H1 (cell line): ENCODE data around the gene RBMS1. TPM values are rescaled to one million over a fixed set of nuclear protein-coding genes. Genes with fewer than 3 reads are reported as not detected.

Experiments
- CTCF ChIA-PET: fragments of 300-600 bp; sonication (Branson Sonifier 250); formaldehyde crosslinking; loops from one replicate; lab custom pipeline; 2021; ENCODE audit not compliant: partially characterized antibody; lab: Charles Lee
- POLR2A ChIA-PET: fragments of 300-600 bp; sonication (Branson Sonifier 250); formaldehyde crosslinking; loops from one replicate; lab custom pipeline; 2021; ENCODE audit warnings: inconsistent platforms; ENCODE audit not compliant: partially characterized antibody; lab: Charles Lee
- DNase-seq, 2 experiments: peaks; one replicate each; pipeline versions ENCODE4 v3.0.0 to v3.0.0-alpha.2; 2010 to 2022; ENCODE audit warnings: low spot score in 2 of 2, low read depth in 1 of 2, mixed read lengths in 1 of 2
- FAIRE-seq: peaks from 2 replicates; lab custom pipeline; 2011; peaks lifted over from hg19 to GRCh38; lab: Jason Lieb, UNC
- H2AFZ ChIP-seq: 2 replicates; pipeline ENCODE4 v1.8.1; 2012; ENCODE audit warnings: low read length, inconsistent platforms
- H2AK5ac ChIP-seq: 2 replicates; pipeline ENCODE4 v1.6.1; 2013; ENCODE audit warnings: low read depth, low read length
- H2BK120ac ChIP-seq: replicated peaks from 2 replicates; pipeline ENCODE3; 2013; ENCODE audit warnings: low read depth, low read length, inconsistent platforms
- H2BK12ac ChIP-seq: 2 replicates; pipeline ENCODE4 v1.6.1; 2013; ENCODE audit warnings: low read depth, low read length
- H2BK15ac ChIP-seq: 2 replicates; pipeline ENCODE4 v1.6.1; 2013; ENCODE audit warnings: low read length
- H2BK20ac ChIP-seq: 2 replicates; pipeline ENCODE4 v1.6.1; 2013; ENCODE audit warnings: low read length
- H2BK5ac ChIP-seq: 2 replicates; pipeline ENCODE4 v1.6.1; 2013; ENCODE audit warnings: low read depth, low read length
- H3K14ac ChIP-seq: 2 replicates; pipeline ENCODE4 v1.6.1; 2013; ENCODE audit warnings: inconsistent platforms; ENCODE audit not compliant: insufficient read length
- H3K18ac ChIP-seq: 2 replicates; pipeline ENCODE4 v1.6.1; 2013; ENCODE audit warnings: low read length; ENCODE audit errors: extremely low read depth
- H3K23ac ChIP-seq: 2 replicates; pipeline ENCODE4 v1.6.1; 2013; ENCODE audit warnings: inconsistent platforms; ENCODE audit not compliant: insufficient read length
- H3K23me2 ChIP-seq: 2 replicates; pipeline ENCODE4 v1.6.1; 2013; ENCODE audit warnings: low read depth, low read length
- H3K27ac ChIP-seq: 2 replicates; pipeline ENCODE4 v1.6.1; 2011; ENCODE audit warnings: low read depth, low read length, inconsistent platforms
- H3K27me3 ChIP-seq, 4 experiments: replicated peaks in 1 of 4; 1 replicate in 1 of 4; 2 replicates in 3 of 4; pipeline versions ENCODE4 v1.6.1 to v1.8.1; 2011 to 2013; ENCODE audit warnings: low read length in 3 of 4, mild to moderate bottlenecking in 3 of 4, inconsistent platforms in 2 of 4, mixed read lengths in 2 of 4, moderate library complexity in 1 of 4; ENCODE audit not compliant: control insufficient read depth in 3 of 4, insufficient read depth in 3 of 4; ENCODE audit errors: extremely low read depth in 1 of 4
- H3K36me3 ChIP-seq, 4 experiments: 2 replicates each; pipeline versions ENCODE4 v1.6.1 to v1.8.1; 2011 to 2013; ENCODE audit warnings: mild to moderate bottlenecking in 4 of 4, low read length in 3 of 4, moderate library complexity in 2 of 4, control low read depth in 1 of 4, inconsistent platforms in 1 of 4; ENCODE audit not compliant: insufficient read depth in 4 of 4, control insufficient read depth in 2 of 4
- H3K4ac ChIP-seq: replicated peaks from 2 replicates; pipeline ENCODE3; 2013; ENCODE audit warnings: low read length, low read depth, mixed read lengths, inconsistent platforms; ENCODE audit not compliant: insufficient read length
- H3K4me1 ChIP-seq, 4 experiments: replicated peaks in 1 of 4; 1 replicate in 1 of 4; 2 replicates in 3 of 4; pipeline versions ENCODE4 v1.6.1 to v1.8.1; 2011 to 2013; ENCODE audit warnings: low read length in 3 of 4, inconsistent platforms in 2 of 4, mixed read lengths in 1 of 4; ENCODE audit not compliant: insufficient read depth in 4 of 4, control insufficient read depth in 3 of 4
- H3K4me2 ChIP-seq, 2 experiments: 2 replicates each; pipeline versions ENCODE4 v1.6.1 to v1.8.1; 2011 to 2013; ENCODE audit warnings: low read depth in 2 of 2, low read length in 2 of 2, control low read depth in 1 of 2, inconsistent platforms in 1 of 2, mild to moderate bottlenecking in 1 of 2; ENCODE audit not compliant: insufficient read depth in 1 of 2
- H3K4me3 ChIP-seq, 4 experiments: fragments of 200-600, 300-600 bp in 1 of 4; sonication (generic), shearing (Covaris generic), sonication (Bioruptor Twin) in 1 of 4; 2 replicates each; pipeline versions ENCODE4 v1.5.1 to v1.8.1; 2011 to 2016; ENCODE audit warnings: low read length in 4 of 4, low read depth in 3 of 4, control low read depth in 2 of 4, inconsistent platforms in 2 of 4, mild to moderate bottlenecking in 2 of 4, mixed read lengths in 1 of 4, moderate library complexity in 1 of 4; ENCODE audit not compliant: insufficient read depth in 2 of 4; ENCODE audit errors: extremely low read depth in 1 of 4
- H3K56ac ChIP-seq: replicated peaks from 2 replicates; pipeline ENCODE3; 2013; ENCODE audit warnings: low read depth, mild to moderate bottlenecking, mixed read lengths, low read length, inconsistent platforms; ENCODE audit not compliant: insufficient read length
- H3K79me1 ChIP-seq: 2 replicates; pipeline ENCODE4 v1.6.1; 2013; ENCODE audit warnings: low read depth, low read length, control low read depth
- H3K79me2 ChIP-seq, 2 experiments: 2 replicates each; pipeline versions ENCODE4 v1.6.1 to v1.8.1; 2012 to 2013; ENCODE audit warnings: low read length in 2 of 2, mild to moderate bottlenecking in 2 of 2, inconsistent platforms in 1 of 2; ENCODE audit not compliant: insufficient read depth in 2 of 2, control insufficient read depth in 1 of 2
- H3K9ac ChIP-seq, 4 experiments: replicated peaks in 1 of 4; 1 replicate in 1 of 4; 2 replicates in 3 of 4; pipeline versions ENCODE4 v1.6.1 to v1.8.1; 2011 to 2013; ENCODE audit warnings: low read depth in 3 of 4, low read length in 3 of 4, control low read depth in 2 of 4, mild to moderate bottlenecking in 2 of 4, moderate library complexity in 2 of 4, inconsistent platforms in 1 of 4; ENCODE audit errors: extremely low read depth in 1 of 4
- H3K9me3 ChIP-seq, 2 experiments: 2 replicates each; pipeline versions ENCODE4 v1.6.1 to v1.8.1; 2012 to 2013; ENCODE audit warnings: mild to moderate bottlenecking in 2 of 2, moderate library complexity in 2 of 2, control low read depth in 1 of 2, inconsistent platforms in 1 of 2, low read depth in 1 of 2, low read length in 1 of 2, mixed read lengths in 1 of 2; ENCODE audit not compliant: insufficient read depth in 2 of 2
- H4K20me1 ChIP-seq, 2 experiments: replicated peaks in 1 of 2; 2 replicates each; pipeline versions ENCODE3 to v1.8.1; 2011 to 2013; ENCODE audit warnings: inconsistent platforms in 2 of 2, low read length in 2 of 2, mild to moderate bottlenecking in 1 of 2; ENCODE audit not compliant: insufficient read depth in 2 of 2, control insufficient read depth in 1 of 2
- H4K5ac ChIP-seq: 2 replicates; pipeline ENCODE4 v1.6.1; 2013; ENCODE audit warnings: low read length, low read depth, mixed read lengths, inconsistent platforms; ENCODE audit not compliant: insufficient read length
- H4K8ac ChIP-seq: 2 replicates; pipeline ENCODE4 v1.8.0; 2013; ENCODE audit warnings: mild to moderate bottlenecking, moderate library complexity, low read length, inconsistent platforms; ENCODE audit not compliant: insufficient read depth; ENCODE audit errors: extremely low read depth
- H4K91ac ChIP-seq: replicated peaks from 2 replicates; pipeline ENCODE3; 2013; ENCODE audit warnings: low read length, mixed read lengths, inconsistent platforms; ENCODE audit not compliant: insufficient read length
- ATF3 ChIP-seq: IDR thresholded peaks from 2 replicates; pipeline ENCODE4 v1.6.1; 2011; ENCODE audit warnings: low read depth, mild to moderate bottlenecking, low read length; ENCODE audit not compliant: insufficient read depth
- CREB1 ChIP-seq: IDR thresholded peaks from 2 replicates; pipeline ENCODE4 v1.6.1; 2012; ENCODE audit warnings: inconsistent platforms
- GABPA ChIP-seq: IDR thresholded peaks from 2 replicates; pipeline ENCODE4 v1.6.1; 2011; ENCODE audit warnings: mild to moderate bottlenecking, low read length, moderate library complexity, borderline replicate concordance; ENCODE audit not compliant: insufficient read depth
- JUN ChIP-seq: IDR thresholded peaks from 2 replicates; pipeline ENCODE4 v1.6.1; 2011; ENCODE audit warnings: low read depth, mild to moderate bottlenecking, improper control_type of control experiment, low read length
- POLR2A ChIP-seq, 2 experiments: IDR thresholded peaks; 1 replicate in 1 of 2; 2 replicates in 1 of 2; pipeline ENCODE4 v1.6.1; 2011; ENCODE audit warnings: low read depth in 2 of 2, low read length in 2 of 2, mild to moderate bottlenecking in 2 of 2; ENCODE audit errors: control extremely low read depth in 1 of 2
- SAP30 ChIP-seq: fragments of 300-600 bp; sonication (generic); IDR thresholded peaks from 2 replicates; pipeline ENCODE4 v1.7.1; 2012; ENCODE audit warnings: low read length, moderate library complexity, mild to moderate bottlenecking, inconsistent platforms; ENCODE audit not compliant: insufficient read depth, insufficient replicate concordance
- SUZ12 ChIP-seq: fragments of 200-600 bp; sonication (generic); IDR thresholded peaks from 2 replicates; pipeline ENCODE4 v1.6.1; 2012; ENCODE audit warnings: mild to moderate bottlenecking, inconsistent platforms, low read length, moderate library complexity, mixed read lengths
- TAF1 ChIP-seq: IDR thresholded peaks from 2 replicates; pipeline ENCODE4 v1.6.1; 2011; ENCODE audit warnings: mild to moderate bottlenecking, low read depth, low read length
- YY1 ChIP-seq: IDR thresholded peaks from 2 replicates; pipeline ENCODE4 v1.6.1; 2011; ENCODE audit warnings: low read depth, mild to moderate bottlenecking, low read length
- ZNF274 ChIP-seq: IDR thresholded peaks from 2 replicates; pipeline ENCODE4 v1.7.0; 2012; ENCODE audit warnings: low read length, borderline replicate concordance; ENCODE audit errors: extremely low read depth
- polyA plus RNA-seq, 7 experiments: library from polyadenylated mRNA; depleted of rRNA in 3 of 7; stranded (reverse) in 5 of 7; unstranded in 2 of 7; fragments of >200 nt in 5 of 7; fragments of 200-250 nt in 2 of 7; gene quantifications; 1 replicate in 5 of 7; 2 replicates in 1 of 7; 4 replicates in 1 of 7; pipeline versions ENCODE4 v1.2.1 to v1.2.3, GENCODE V29; 2011 to 2013; ENCODE audit warnings: missing spikeins in 2 of 7, mixed read lengths in 2 of 7
- total RNA-seq: library from RNA; stranded (reverse); fragmentation: NEBNext Ultra II Directional; extraction: Animal tissue kit (Norgen Biotek cat#: 25700); gene quantifications from 2 replicates; pipeline ENCODE4 v1.2.1, GENCODE V29; 2021
- TF ChIP-seq, protein P1 (sequence below): IDR thresholded peaks from 2 replicates; pipeline ENCODE4 v1.6.1; 2012; ENCODE audit warnings: inconsistent platforms
- TF ChIP-seq, protein P2 (sequence below), 3 experiments: IDR thresholded peaks; 1 replicate in 2 of 3; 2 replicates in 1 of 3; pipeline versions ENCODE4 v1.5.1 to v1.6.1; 2011; ENCODE audit warnings: low read length in 3 of 3, mild to moderate bottlenecking in 3 of 3, inconsistent platforms in 2 of 3, low read depth in 1 of 3, moderate library complexity in 1 of 3; ENCODE audit not compliant: insufficient read depth in 1 of 3; ENCODE audit errors: control extremely low read depth in 1 of 3

RBMS1 gene
- total and polyA plus RNA-seq, 2 of the 8 experiments (the other 6 are each of a cell fraction or from before 2014, with no cell fraction given): 53.7 to 60.0 TPM

DNA sequence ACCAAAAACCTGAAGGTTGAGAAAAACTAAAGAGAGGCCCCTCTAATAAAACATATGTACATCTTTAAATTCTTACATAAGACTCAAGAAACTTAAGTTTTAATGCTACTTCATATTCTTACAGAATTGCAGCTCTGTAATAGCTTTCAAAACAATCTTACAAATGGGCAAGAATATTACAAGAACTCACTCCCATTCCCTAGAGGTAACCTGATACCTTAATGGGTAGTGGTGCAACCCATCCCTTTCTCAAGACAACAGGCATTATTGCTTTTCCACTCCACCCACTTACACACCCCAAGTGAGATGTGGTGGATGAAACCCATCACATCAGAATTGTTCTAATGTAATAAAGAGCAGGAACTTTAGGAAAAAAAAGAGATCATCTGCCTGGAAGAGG is 103.7 kb downstream of the RBMS1 start:
- H2BK120ac ChIP-seq: no peak overlapping the region
- H3K4ac ChIP-seq: no peak overlapping the region
- no peak overlapping the region for H3K14ac ChIP-seq
- ChIA-PET POLR2A (no interaction called here), CTCF (interaction anchor here (1.0 kb wide), 1 partner anchor 40 kb away, joined by 3 read pairs; no protein-coding TSS in a partner anchor)
- no peaks in the 10 kb centered on the region for H3K36me3 ChIP-seq
- peaks cover 0 to 92% of the 10 kb centered on the region in 2 experiments; a peak in 3 of 4 replicates for H3K79me2 ChIP-seq
- H3K18ac ChIP-seq: no peak overlapping the region
- no peak overlapping the region for H2AFZ ChIP-seq
- H3K79me1 ChIP-seq: peaks cover 12% of the 10 kb centered on the region
- no peaks in the 10 kb centered on the region for H3K23me2 ChIP-seq
- H3K27me3 ChIP-seq: no peaks in the 10 kb centered on the region
- no peak overlapping the region for H2BK5ac ChIP-seq
- H2BK20ac ChIP-seq: no peak overlapping the region
- no peak overlapping the region for H3K4me3 ChIP-seq
- no peaks in the 10 kb centered on the region for H3K9me3 ChIP-seq
- H3K23ac ChIP-seq: no peak overlapping the region
- H3K4me1 ChIP-seq: peaks cover 10 to 19% (median 17%) of the 10 kb centered on the region in 4 experiments; a peak in 5 of 7 replicates
- H2BK15ac ChIP-seq: no peak overlapping the region
- no peak overlapping the region; a peak in 1 of 4 replicates for H3K4me2 ChIP-seq
- no peak overlapping the region for H3K9ac ChIP-seq
- H4K91ac ChIP-seq: no peak overlapping the region
- no peak for DNase-seq
- no peak overlapping the region for H2AK5ac ChIP-seq
- H4K8ac ChIP-seq: no peak overlapping the region
- no peak overlapping the region for H3K27ac ChIP-seq
- H3K56ac ChIP-seq: no peak overlapping the region
- no peak for FAIRE-seq
- H4K5ac ChIP-seq: no peak overlapping the region
- no peak overlapping the region for H2BK12ac ChIP-seq
- H4K20me1 ChIP-seq: peaks cover 5 to 11% of the 10 kb centered on the region in 2 experiments
- no peak for TF ChIP-seq TAF1
- no peak for TF ChIP-seq CREB1
- TF ChIP-seq, protein P1, sequence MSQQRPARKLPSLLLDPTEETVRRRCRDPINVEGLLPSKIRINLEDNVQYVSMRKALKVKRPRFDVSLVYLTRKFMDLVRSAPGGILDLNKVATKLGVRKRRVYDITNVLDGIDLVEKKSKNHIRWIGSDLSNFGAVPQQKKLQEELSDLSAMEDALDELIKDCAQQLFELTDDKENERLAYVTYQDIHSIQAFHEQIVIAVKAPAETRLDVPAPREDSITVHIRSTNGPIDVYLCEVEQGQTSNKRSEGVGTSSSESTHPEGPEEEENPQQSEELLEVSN: no peak
- no peak for TF ChIP-seq JUN
- no peak for TF ChIP-seq ZNF274
- no peak for TF ChIP-seq ATF3
- no peak for TF ChIP-seq GABPA
- no peak for TF ChIP-seq POLR2A (IDR thresholded peaks at IDR 0.05; ENCODE audit: control extremely low read depth in 1 of 2, low read depth in 2 of 2, low read length in 2 of 2)
- no peak for TF ChIP-seq SUZ12
- TF ChIP-seq SAP30: no peak
- TF ChIP-seq, protein P2, sequence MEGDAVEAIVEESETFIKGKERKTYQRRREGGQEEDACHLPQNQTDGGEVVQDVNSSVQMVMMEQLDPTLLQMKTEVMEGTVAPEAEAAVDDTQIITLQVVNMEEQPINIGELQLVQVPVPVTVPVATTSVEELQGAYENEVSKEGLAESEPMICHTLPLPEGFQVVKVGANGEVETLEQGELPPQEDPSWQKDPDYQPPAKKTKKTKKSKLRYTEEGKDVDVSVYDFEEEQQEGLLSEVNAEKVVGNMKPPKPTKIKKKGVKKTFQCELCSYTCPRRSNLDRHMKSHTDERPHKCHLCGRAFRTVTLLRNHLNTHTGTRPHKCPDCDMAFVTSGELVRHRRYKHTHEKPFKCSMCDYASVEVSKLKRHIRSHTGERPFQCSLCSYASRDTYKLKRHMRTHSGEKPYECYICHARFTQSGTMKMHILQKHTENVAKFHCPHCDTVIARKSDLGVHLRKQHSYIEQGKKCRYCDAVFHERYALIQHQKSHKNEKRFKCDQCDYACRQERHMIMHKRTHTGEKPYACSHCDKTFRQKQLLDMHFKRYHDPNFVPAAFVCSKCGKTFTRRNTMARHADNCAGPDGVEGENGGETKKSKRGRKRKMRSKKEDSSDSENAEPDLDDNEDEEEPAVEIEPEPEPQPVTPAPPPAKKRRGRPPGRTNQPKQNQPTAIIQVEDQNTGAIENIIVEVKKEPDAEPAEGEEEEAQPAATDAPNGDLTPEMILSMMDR (IDR thresholded peaks at IDR 0.05; ENCODE audit: control extremely low read depth in 1 of 3, insufficient read depth in 1 of 3, low read depth in 1 of 3, low read length in 3 of 3): no peak
- no peak for TF ChIP-seq YY1
